HCT116 (cell line): ENCODE data around the gene COPS8. TPM values are rescaled to one million over a fixed set of nuclear protein-coding genes. Genes with fewer than 3 reads are reported as not detected.

ENCODE experiments used
- ATAC-seq: fragments of 200-7000 bp; cut with Tn5 transposase; 2 replicates; pipeline ENCODE4 v1.9.1; 2020; ENCODE audit warnings: mild to moderate bottlenecking, moderate library complexity
- BruUV-seq: library from RNA; stranded (reverse); fragments of 400-500 nt; replicated peaks from 2 replicates; lab custom pipeline; 2021; lab: Mats Ljungman, UMichigan
- CTCF ChIA-PET: fragments of 300-600 bp; sonication (Branson Sonifier 250); formaldehyde crosslinking; loops from one replicate; lab custom pipeline; 2021; ENCODE audit warnings: antibody characterized with exemption; lab: Charles Lee
- POLR2A ChIA-PET: fragments of 300-600, 350-600 bp; sonication (Branson Sonifier 250); formaldehyde crosslinking; loops from one replicate; lab custom pipeline; 2021; ENCODE audit warnings: antibody characterized with exemption; lab: Charles Lee
- RAD21 ChIA-PET, 2 experiments: fragments of 300-600 bp; sonication (Branson Sonifier 250); formaldehyde crosslinking; loops; one replicate each; lab custom pipeline; 2023; ENCODE audit warnings: low total read pairs in 2 of 2; ENCODE audit not compliant: uncharacterized antibody in 2 of 2, unreplicated experiment in 2 of 2, low non-redundant PET in 1 of 2; lab: Charles Lee
- DNase-seq: peaks from one replicate; pipeline ENCODE4 v3.0.0-alpha.2; 2010; ENCODE audit warnings: low read depth, low spot score
- H2AFZ ChIP-seq: fragments of 200-600 bp; shearing (Covaris generic), sonication (generic); 2 replicates; pipeline ENCODE4 v1.6.1; 2017; ENCODE audit warnings: low read depth, mixed run types, mixed read lengths, antibody characterized with exemption, low read length; ENCODE audit not compliant: poor library complexity, severe bottlenecking
- H3K27ac ChIP-seq: 2 replicates; pipeline ENCODE4 v1.5.1; 2012; ENCODE audit warnings: low read depth, low read length
- H3K27me3 ChIP-seq: fragments of 200-600 bp; sonication (generic); 2 replicates; pipeline ENCODE4 v1.6.1; 2016; ENCODE audit warnings: mixed run types, low read length, mixed read lengths; ENCODE audit not compliant: insufficient read depth
- H3K36me3 ChIP-seq, 2 experiments: fragments of 200-500 bp in 1 of 2; fragments of 200-600 bp in 1 of 2; sonication (Bioruptor generic) in 1 of 2; sonication (generic) in 1 of 2; 2 replicates each; pipeline versions ENCODE4 v1.5.1 to v1.6.1; 2014 to 2016; ENCODE audit warnings: low read length in 2 of 2, inconsistent platforms in 1 of 2, mixed read lengths in 1 of 2, mixed run types in 1 of 2; ENCODE audit not compliant: insufficient read depth in 2 of 2, control insufficient read depth in 1 of 2
- H3K4me1 ChIP-seq, 2 experiments: fragments of 200-600 bp in 1 of 2; sonication (generic) in 1 of 2; 2 replicates each; pipeline versions ENCODE4 v1.5.1 to v1.6.1; 2012 to 2017; ENCODE audit warnings: low read length in 2 of 2, inconsistent platforms in 1 of 2, mild to moderate bottlenecking in 1 of 2, mixed read lengths in 1 of 2, mixed run types in 1 of 2, moderate library complexity in 1 of 2; ENCODE audit not compliant: insufficient read depth in 2 of 2, control insufficient read depth in 1 of 2
- H3K4me2 ChIP-seq: fragments of 200-600 bp; sonication (generic); 2 replicates; pipeline ENCODE4 v1.6.1; 2017; ENCODE audit warnings: mixed run types, low read length, mixed read lengths
- H3K4me3 ChIP-seq, 2 experiments: fragments of 200-600 bp in 1 of 2; sonication (generic) in 1 of 2; replicated peaks in 1 of 2; 2 replicates each; pipeline ENCODE4 v1.5.1; 2011 to 2016; ENCODE audit warnings: low read length in 2 of 2, control low read depth in 1 of 2, low read depth in 1 of 2, mild to moderate bottlenecking in 1 of 2, mixed read lengths in 1 of 2, mixed run types in 1 of 2
- H3K79me2 ChIP-seq: fragments of 200-600 bp; sonication (generic); 2 replicates; pipeline ENCODE4 v1.6.1; 2017; ENCODE audit warnings: mild to moderate bottlenecking, mixed run types, low read length, moderate library complexity, mixed read lengths; ENCODE audit not compliant: insufficient read depth
- H3K9ac ChIP-seq: fragments of 200-600 bp; sonication (generic); 2 replicates; pipeline ENCODE4 v1.6.1; 2016; ENCODE audit warnings: low read length, mixed read lengths
- H3K9me2 ChIP-seq: fragments of 200-600 bp; sonication (generic), shearing (Covaris generic); 2 replicates; pipeline ENCODE4 v1.6.1; 2017; ENCODE audit warnings: mixed run types, mild to moderate bottlenecking, moderate library complexity; ENCODE audit not compliant: insufficient read depth
- H3K9me3 ChIP-seq, 2 experiments: fragments of 200-500 bp in 1 of 2; fragments of 200-600 bp in 1 of 2; sonication (Bioruptor generic) in 1 of 2; sonication (generic) in 1 of 2; 2 replicates each; pipeline ENCODE4 v1.6.1; 2014 to 2017; ENCODE audit warnings: low read length in 2 of 2, mixed read lengths in 2 of 2, inconsistent platforms in 1 of 2, low read depth in 1 of 2, mild to moderate bottlenecking in 1 of 2, mixed run types in 1 of 2, moderate library complexity in 1 of 2; ENCODE audit not compliant: control insufficient read depth in 1 of 2, insufficient read depth in 1 of 2
- H4K20me1 ChIP-seq: fragments of 200-600 bp; sonication (generic), shearing (Covaris generic); 2 replicates; pipeline ENCODE4 v1.6.1; 2017; ENCODE audit warnings: mixed run types, mild to moderate bottlenecking, moderate library complexity; ENCODE audit not compliant: insufficient read depth
- CBX3 ChIP-seq: IDR thresholded peaks from 2 replicates; pipeline ENCODE4 v1.6.1; 2012; ENCODE audit warnings: low read depth
- CEBPB ChIP-seq: IDR thresholded peaks from 2 replicates; pipeline ENCODE4 v1.6.1; 2012; ENCODE audit warnings: low read depth
- CTCF ChIP-seq, 3 experiments: fragments of 200-600 bp in 1 of 3; sonication (generic) in 1 of 3; IDR thresholded peaks in 2 of 3; conservative IDR thresholded peaks in 1 of 3; 2 replicates each; pipeline ENCODE4 v1.5.1; 2012 to 2017; ENCODE audit warnings: low read depth in 2 of 3, low read length in 2 of 3, antibody characterized with exemption in 1 of 3, borderline replicate concordance in 1 of 3, control low read depth in 1 of 3, mild to moderate bottlenecking in 1 of 3, mixed read lengths in 1 of 3, mixed run types in 1 of 3, moderate library complexity in 1 of 3; ENCODE audit not compliant: insufficient read depth in 1 of 3
- EZH2 ChIP-seq: fragments of 200-600 bp; sonication (generic); IDR thresholded peaks from 2 replicates; pipeline ENCODE4 v1.6.1; 2017; ENCODE audit warnings: antibody characterized with exemption, mixed run types
- JUND ChIP-seq: IDR thresholded peaks from 2 replicates; pipeline ENCODE4 v1.6.1; 2012
- MAX ChIP-seq: IDR thresholded peaks from 2 replicates; pipeline ENCODE4 v1.6.1; 2012
- RAD21 ChIP-seq: IDR thresholded peaks from 2 replicates; pipeline ENCODE4 v1.6.1; 2012; ENCODE audit warnings: low read depth, mild to moderate bottlenecking
- REST ChIP-seq: IDR thresholded peaks from 2 replicates; pipeline ENCODE4 v1.6.1; 2012; ENCODE audit warnings: low read depth
- SP1 ChIP-seq: IDR thresholded peaks from 2 replicates; pipeline ENCODE4 v1.6.1; 2012; ENCODE audit warnings: low read depth
- ZFX ChIP-seq: fragments of 450-650 bp; IDR thresholded peaks from 2 replicates; pipeline ENCODE4 v1.6.1; 2017
- ZNF274 ChIP-seq: fragments of 200-500 bp; sonication (Bioruptor generic); IDR thresholded peaks from 2 replicates; pipeline ENCODE4 v1.6.1; 2014; ENCODE audit warnings: mild to moderate bottlenecking, low read depth, low read length, inconsistent platforms
- intact Hi-C: fragments of 100-400 bp; cut with micrococcal nuclease; formaldehyde crosslinking; loops from 2 replicates; pipeline ENCODE4 v1.10.0; 2022
- total RNA-seq: library from RNA; stranded (reverse); gene quantifications from one replicate; pipeline ENCODE4 v1.2.1, GENCODE V29; 2021; ENCODE audit not compliant: unreplicated experiment

The COPS8 gene
- total RNA-seq, 1 experiment from 2014 or later, result 42.2 TPM

GRCh38 chr2:237132799-237133198 lies 47.1 kb downstream of the COPS8 start:
- DNase-seq (peak; percentile 37), ATAC-seq (peak; percentile 73)
- TF ChIP-seq REST (no peak), SP1 (no peak), CEBPB (no peak), RAD21 (peak; percentile 45), MAX (no peak), CBX3 (peak; percentile 34; the same call in 1 of the 2 replicates), ZNF274 (no peak), EZH2 (no peak), ZFX (no peak), JUND (no peak), CTCF (IDR thresholded peaks at IDR 0.05 in 2 of 3, conservative IDR thresholded peaks at IDR 0.05 in 1 of 3; ENCODE audit: borderline replicate concordance in 1 of 3, insufficient read depth in 1 of 3, low read depth in 2 of 3, low read length in 2 of 3) (peak; percentile 34 to 71 (median 68); a peak in 5 of 6 replicates)
- Histone ChIP-seq H3K4me3 (no peak overlapping the region), H3K9me3 (no peaks in the 10 kb centered on the region), H3K79me2 (no peaks in the 10 kb centered on the region), H3K4me2 (no peak overlapping the region), H3K27me3 (no peaks in the 10 kb centered on the region), H2AFZ (no peak overlapping the region), H3K36me3 (no peaks in the 10 kb centered on the region), H4K20me1 (no peaks in the 10 kb centered on the region), H3K9me2 (no peaks in the 10 kb centered on the region), H3K27ac (no peak overlapping the region), H3K4me1 (peaks cover 8 to 17% of the 10 kb centered on the region in 2 experiments), H3K9ac (no peak overlapping the region)
- ChIA-PET POLR2A (no interaction called here), RAD21 (no interaction called here), CTCF (interaction anchor here (1.1 to 1.8 kb wide), 3 partner anchors 10 to 40 kb away, joined by 3 to 5 read pairs (median 4); no protein-coding TSS in a partner anchor)
- BruUV-seq, result no TSS peak
- intact Hi-C loops, result no loop called here
